ENCODE results near the gene SLC22A23. TPM values are rescaled to one million over a fixed set of nuclear protein-coding genes. Genes with fewer than 3 reads are reported as not detected.
"Not testable (repeated sequence)": the region's sequence is repeated elsewhere in the genome, so short reads cannot be mapped to it uniquely, and the experiment has no call there.

The SLC22A23 gene
- total and polyA plus RNA-seq, 2 donors (not counting 1 experiment from before 2014, with no cell fraction given), result 0.18 to 1.4 TPM

- H3K4me3 Mint-ChIP-seq, result no peak overlapping the region
- WGBS (ENCODE audit: insufficient coverage), result 91% methylated on average over 11 of the region's 11 CpGs
- CTCF ChIA-PET, result no interaction called here
Observed at GRCh38 chr6:3386374-3386857, 70.4 kb downstream of the SLC22A23 start.

GRCh38 chr6:3385660-3386151 is 71.1 kb downstream of the SLC22A23 start:
- H3K27ac Mint-ChIP-seq, result no peak overlapping the region
- peaks cover 26% of the 10 kb centered on the region for H3K27me3 Mint-ChIP-seq
- ATAC-seq (ENCODE audit: low read depth) (no peak), DNase-seq (no peak)
- Histone ChIP-seq H3K27ac (ENCODE audit: low read length in 2 of 2) (no peak overlapping the region), H3K79me2 (ENCODE audit: control insufficient read depth, insufficient read depth, low read length) (no peaks in the 10 kb centered on the region), H2AFZ (ENCODE audit: insufficient read depth, low read depth, low read length, poor library complexity, severe bottlenecking) (no peak overlapping the region), H3K9ac (ENCODE audit: low read length) (no peak overlapping the region), H4K20me1 (ENCODE audit: control insufficient read depth, insufficient read depth, low read length, poor library complexity, severe bottlenecking) (no peaks in the 10 kb centered on the region), H3K4me2 (replicated peaks; ENCODE audit: low read depth, low read length, poor library complexity, severe bottlenecking) (no peak overlapping the region), H3K36me3 (replicated peaks in 1 of 2; ENCODE audit: control extremely low read depth in 1 of 2, control insufficient read depth in 1 of 2, extremely low read depth in 1 of 2, insufficient read depth in 2 of 2, low read length in 1 of 2) (no peaks in the 10 kb centered on the region), H3K4me1 (ENCODE audit: control insufficient read depth in 2 of 2, insufficient read depth in 2 of 2, low read length in 2 of 2) (peaks cover 22 to 27% of the 10 kb centered on the region in 2 donors), H3K4me3 (ENCODE audit: control extremely low read depth in 1 of 5, extremely low read depth in 1 of 5, insufficient read depth in 1 of 5, low read depth in 2 of 5, low read length in 4 of 5) (no peak overlapping the region), H3K27me3 (replicated peaks in 1 of 4; ENCODE audit: control extremely low read depth in 1 of 4, control insufficient read depth in 3 of 4, insufficient read depth in 4 of 4, low read length in 3 of 4) (peaks cover 0 to 6% (median 0%) of the 10 kb centered on the region in 4 experiments), H3K9me3 (ENCODE audit: control extremely low read depth in 1 of 3, control insufficient read depth in 2 of 3, insufficient read depth in 1 of 3, low read length in 2 of 3) (no peaks in the 10 kb centered on the region)
- no peaks in the 10 kb centered on the region for H3K9me3 Mint-ChIP-seq (ENCODE audit: insufficient read depth)
- 94% methylated on average over 4 of the region's 6 CpGs for WGBS (ENCODE audit: insufficient coverage)
- H3K4me3 Mint-ChIP-seq, result no peak overlapping the region
- peaks cover 36% of the 10 kb centered on the region for H3K4me1 Mint-ChIP-seq
- TF ChIP-seq EZH2 (IDR thresholded peaks at IDR 0.05; ENCODE audit: borderline replicate concordance, insufficient read depth, low read depth, low read length, poor library complexity, severe bottlenecking), result no peak
- TF ChIP-seq, protein P1, sequence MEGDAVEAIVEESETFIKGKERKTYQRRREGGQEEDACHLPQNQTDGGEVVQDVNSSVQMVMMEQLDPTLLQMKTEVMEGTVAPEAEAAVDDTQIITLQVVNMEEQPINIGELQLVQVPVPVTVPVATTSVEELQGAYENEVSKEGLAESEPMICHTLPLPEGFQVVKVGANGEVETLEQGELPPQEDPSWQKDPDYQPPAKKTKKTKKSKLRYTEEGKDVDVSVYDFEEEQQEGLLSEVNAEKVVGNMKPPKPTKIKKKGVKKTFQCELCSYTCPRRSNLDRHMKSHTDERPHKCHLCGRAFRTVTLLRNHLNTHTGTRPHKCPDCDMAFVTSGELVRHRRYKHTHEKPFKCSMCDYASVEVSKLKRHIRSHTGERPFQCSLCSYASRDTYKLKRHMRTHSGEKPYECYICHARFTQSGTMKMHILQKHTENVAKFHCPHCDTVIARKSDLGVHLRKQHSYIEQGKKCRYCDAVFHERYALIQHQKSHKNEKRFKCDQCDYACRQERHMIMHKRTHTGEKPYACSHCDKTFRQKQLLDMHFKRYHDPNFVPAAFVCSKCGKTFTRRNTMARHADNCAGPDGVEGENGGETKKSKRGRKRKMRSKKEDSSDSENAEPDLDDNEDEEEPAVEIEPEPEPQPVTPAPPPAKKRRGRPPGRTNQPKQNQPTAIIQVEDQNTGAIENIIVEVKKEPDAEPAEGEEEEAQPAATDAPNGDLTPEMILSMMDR (IDR thresholded peaks at IDR 0.05), result no peak
- intact Hi-C loops (cut with micrococcal nuclease), result loop anchor here (10.0 kb wide), 1 partner anchor 51 kb away; no protein-coding TSS in a partner anchor
- POLR2A ChIA-PET, result no interaction called here
- CTCF ChIA-PET, result interaction anchor here (0.6 kb wide), 1 partner anchor 754 kb away, joined by 3 read pairs; no protein-coding TSS in a partner anchor

More at GRCh38 chr6:3386374-3386857, 70.4 kb downstream of the SLC22A23 start:
- Mint-ChIP-seq H3K27ac (no peak overlapping the region), H3K9me3 (ENCODE audit: insufficient read depth) (no peaks in the 10 kb centered on the region), H3K4me1 (peaks cover 36% of the 10 kb centered on the region), H3K27me3 (peaks cover 22% of the 10 kb centered on the region)
- Histone ChIP-seq H2AFZ (ENCODE audit: insufficient read depth, low read depth, low read length, poor library complexity, severe bottlenecking) (no peak overlapping the region), H3K4me1 (ENCODE audit: control insufficient read depth in 2 of 2, insufficient read depth in 2 of 2, low read length in 2 of 2) (peaks cover 22 to 27% of the 10 kb centered on the region in 2 donors), H3K27me3 (replicated peaks in 1 of 4; ENCODE audit: control extremely low read depth in 1 of 4, control insufficient read depth in 3 of 4, insufficient read depth in 4 of 4, low read length in 3 of 4) (peaks cover 0 to 4% (median 0%) of the 10 kb centered on the region in 4 experiments), H3K9ac (ENCODE audit: low read length) (no peak overlapping the region), H3K4me2 (replicated peaks; ENCODE audit: low read depth, low read length, poor library complexity, severe bottlenecking) (no peak overlapping the region), H4K20me1 (ENCODE audit: control insufficient read depth, insufficient read depth, low read length, poor library complexity, severe bottlenecking) (no peaks in the 10 kb centered on the region), H3K9me3 (ENCODE audit: control extremely low read depth in 1 of 3, control insufficient read depth in 2 of 3, insufficient read depth in 1 of 3, low read length in 2 of 3) (no peaks in the 10 kb centered on the region), H3K36me3 (replicated peaks in 1 of 2; ENCODE audit: control extremely low read depth in 1 of 2, control insufficient read depth in 1 of 2, extremely low read depth in 1 of 2, insufficient read depth in 2 of 2, low read length in 1 of 2) (no peaks in the 10 kb centered on the region), H3K27ac (ENCODE audit: low read length in 2 of 2) (no peak overlapping the region), H3K4me3 (ENCODE audit: control extremely low read depth in 1 of 5, extremely low read depth in 1 of 5, insufficient read depth in 1 of 5, low read depth in 2 of 5, low read length in 4 of 5) (no peak overlapping the region), H3K79me2 (ENCODE audit: control insufficient read depth, insufficient read depth, low read length) (no peaks in the 10 kb centered on the region)
- ATAC-seq (ENCODE audit: low read depth) (no peak), DNase-seq (no peak)
- POLR2A ChIA-PET, result no interaction called here
- intact Hi-C loops (cut with micrococcal nuclease), result loop anchor here (10.0 kb wide), 1 partner anchor 52 kb away; no protein-coding TSS in a partner anchor
- no peak for TF ChIP-seq EZH2 (IDR thresholded peaks at IDR 0.05; ENCODE audit: borderline replicate concordance, insufficient read depth, low read depth, low read length, poor library complexity, severe bottlenecking)

DNA sequence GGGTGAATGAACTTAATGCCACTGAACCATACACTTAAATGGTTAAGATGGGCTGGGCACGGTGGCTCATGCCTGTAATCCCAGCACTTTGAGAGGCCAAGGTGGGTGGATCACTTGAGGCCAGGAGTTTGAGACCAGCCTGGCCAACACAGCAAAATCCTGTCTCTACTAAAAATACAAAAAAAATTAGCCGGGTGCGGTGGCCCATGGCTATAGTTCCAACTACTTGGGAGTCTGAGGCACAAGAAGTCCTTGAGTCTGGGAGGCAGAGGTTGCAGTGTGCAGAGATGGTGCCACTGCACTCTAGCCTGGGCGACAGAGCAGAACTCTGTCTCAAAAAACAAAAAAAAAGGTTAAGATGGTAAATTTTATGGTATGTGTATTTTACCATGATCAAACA is 71.7 kb downstream of the SLC22A23 start:
- H3K27me3 ChIP-seq (replicated peaks in 1 of 4; ENCODE audit: control extremely low read depth in 1 of 4, control insufficient read depth in 3 of 4, insufficient read depth in 4 of 4, low read length in 3 of 4); DNase-seq; H3K9me3 ChIP-seq (ENCODE audit: control extremely low read depth in 1 of 3, control insufficient read depth in 2 of 3, insufficient read depth in 1 of 3, low read length in 2 of 3); H3K27ac ChIP-seq (ENCODE audit: low read length in 2 of 2); ATAC-seq (ENCODE audit: low read depth); H4K20me1 ChIP-seq (ENCODE audit: control insufficient read depth, insufficient read depth, low read length, poor library complexity, severe bottlenecking); H2AFZ ChIP-seq (ENCODE audit: insufficient read depth, low read depth, low read length, poor library complexity, severe bottlenecking); H3K36me3 ChIP-seq (replicated peaks in 1 of 2; ENCODE audit: control extremely low read depth in 1 of 2, control insufficient read depth in 1 of 2, extremely low read depth in 1 of 2, insufficient read depth in 2 of 2, low read length in 1 of 2); H3K27ac Mint-ChIP-seq; POLR2A ChIA-PET; H3K4me3 ChIP-seq (ENCODE audit: control extremely low read depth in 1 of 5, extremely low read depth in 1 of 5, insufficient read depth in 1 of 5, low read depth in 2 of 5, low read length in 4 of 5); H3K4me2 ChIP-seq (replicated peaks; ENCODE audit: low read depth, low read length, poor library complexity, severe bottlenecking); H3K79me2 ChIP-seq (ENCODE audit: control insufficient read depth, insufficient read depth, low read length); H3K9ac ChIP-seq (ENCODE audit: low read length); H3K9me3 Mint-ChIP-seq (ENCODE audit: insufficient read depth); H3K4me3 Mint-ChIP-seq: not testable (repeated sequence)
- Mint-ChIP-seq H3K4me1 (peaks cover 34% of the 10 kb centered on the region), H3K27me3 (peaks cover 26% of the 10 kb centered on the region)
- WGBS (ENCODE audit: insufficient coverage), result 92% methylated on average over 2 of the region's 4 CpGs
- CTCF ChIA-PET, result interaction anchor here (0.6 kb wide), 1 partner anchor 755 kb away, joined by 3 read pairs; no protein-coding TSS in a partner anchor
- peaks cover 22 to 27% of the 10 kb centered on the region in 2 donors for H3K4me1 ChIP-seq (ENCODE audit: control insufficient read depth in 2 of 2, insufficient read depth in 2 of 2, low read length in 2 of 2)
- intact Hi-C loops (cut with micrococcal nuclease), result loop anchor here (10.0 kb wide), 1 partner anchor 50 kb away; no protein-coding TSS in a partner anchor
